Liver (tissue), 9 donors: ENCODE results near the gene MAPKAP1. TPM values are rescaled to one million over a fixed set of nuclear protein-coding genes. Genes with fewer than 3 reads are reported as not detected.

Source experiments
- DNase-seq: peaks from one replicate; pipeline ENCODE4 v3.0.0-alpha.2; 2017; ENCODE audit warnings: low spot score
- H3K27ac ChIP-seq, 2 donors: one replicate each; pipeline ENCODE4 v1.7.0; 2013; ENCODE audit warnings: inconsistent platforms in 2 of 2, low read length in 2 of 2, control low read depth in 1 of 2, low read depth in 1 of 2, mild to moderate bottlenecking in 1 of 2
- H3K27me3 ChIP-seq, 4 donors: one replicate each; pipeline versions ENCODE4 v1.6.1 to v1.7.0; 2013; ENCODE audit warnings: low read length in 3 of 4, inconsistent platforms in 1 of 4, mild to moderate bottlenecking in 1 of 4, moderate library complexity in 1 of 4; ENCODE audit not compliant: control insufficient read depth in 4 of 4, insufficient read depth in 4 of 4
- H3K36me3 ChIP-seq, 4 donors: one replicate each; pipeline versions ENCODE4 v1.6.1 to v1.7.0; 2013; ENCODE audit warnings: low read length in 3 of 4, mild to moderate bottlenecking in 3 of 4, low read depth in 1 of 4, moderate library complexity in 1 of 4; ENCODE audit not compliant: control insufficient read depth in 4 of 4, insufficient read depth in 3 of 4
- H3K4me1 ChIP-seq, 4 donors: one replicate each; pipeline versions ENCODE4 v1.6.1 to v1.7.0; 2013; ENCODE audit warnings: low read length in 3 of 4, mild to moderate bottlenecking in 3 of 4, moderate library complexity in 1 of 4; ENCODE audit not compliant: control insufficient read depth in 4 of 4, insufficient read depth in 4 of 4
- H3K4me3 ChIP-seq, 3 donors: one replicate each; pipeline versions ENCODE4 v1.6.1 to v1.7.0; 2013; ENCODE audit warnings: low read length in 3 of 3, control low read depth in 1 of 3, low read depth in 1 of 3, mild to moderate bottlenecking in 1 of 3
- H3K9ac ChIP-seq, 2 donors: one replicate each; pipeline ENCODE4 v1.7.0; 2013; ENCODE audit warnings: low read length in 2 of 2, mild to moderate bottlenecking in 2 of 2, moderate library complexity in 2 of 2, control low read depth in 1 of 2, low read depth in 1 of 2
- H3K9me3 ChIP-seq, 4 donors: one replicate each; pipeline versions ENCODE4 v1.6.1 to v1.7.0; 2013; ENCODE audit warnings: low read length in 3 of 4; ENCODE audit not compliant: control insufficient read depth in 4 of 4
- EGR1 ChIP-seq, 2 donors: IDR thresholded peaks; 2 replicates each; pipeline ENCODE4 v1.6.1; 2016 to 2018; ENCODE audit warnings: antibody characterized with exemption in 2 of 2, low read depth in 2 of 2
- FOXA1 ChIP-seq: IDR thresholded peaks from 2 replicates; pipeline ENCODE4 v1.6.1; 2016; ENCODE audit warnings: antibody characterized with exemption
- FOXA2 ChIP-seq: IDR thresholded peaks from 2 replicates; pipeline ENCODE4 v1.6.1; 2016; ENCODE audit warnings: antibody characterized with exemption
- GABPA ChIP-seq, 2 donors: IDR thresholded peaks in 1 of 2; conservative IDR thresholded peaks in 1 of 2; 2 replicates each; pipeline ENCODE4 v1.6.1; 2016; ENCODE audit warnings: antibody characterized with exemption in 2 of 2, mild to moderate bottlenecking in 1 of 2, moderate library complexity in 1 of 2
- HNF4A ChIP-seq, 2 donors: conservative IDR thresholded peaks; 2 replicates each; pipeline ENCODE4 v1.6.1; 2016; ENCODE audit warnings: antibody characterized with exemption in 2 of 2, mild to moderate bottlenecking in 2 of 2
- HNF4G ChIP-seq: IDR thresholded peaks from 2 replicates; pipeline ENCODE4 v1.6.1; 2016; ENCODE audit warnings: antibody characterized with exemption
- JUND ChIP-seq, 2 donors: IDR thresholded peaks; 2 replicates each; pipeline ENCODE4 v1.6.1; 2016; ENCODE audit warnings: antibody characterized with exemption in 2 of 2
- NR2F2 ChIP-seq: IDR thresholded peaks from 2 replicates; pipeline ENCODE4 v1.6.1; 2016; ENCODE audit warnings: antibody characterized with exemption
- RAD21 ChIP-seq, 2 donors: IDR thresholded peaks; 2 replicates each; pipeline ENCODE4 v1.6.1; 2016; ENCODE audit warnings: antibody characterized with exemption in 2 of 2, mild to moderate bottlenecking in 2 of 2
- RXRA ChIP-seq, 2 donors: IDR thresholded peaks; 2 replicates each; pipeline ENCODE4 v1.6.1; 2017 to 2018; ENCODE audit warnings: antibody characterized with exemption in 2 of 2, mild to moderate bottlenecking in 1 of 2
- SP1 ChIP-seq: IDR thresholded peaks from 2 replicates; pipeline ENCODE4 v1.6.1; 2018; ENCODE audit warnings: antibody characterized with exemption, mild to moderate bottlenecking
- TAF1 ChIP-seq: conservative IDR thresholded peaks from 2 replicates; pipeline ENCODE4 v1.6.1; 2016; ENCODE audit warnings: antibody characterized with exemption, mild to moderate bottlenecking
- YY1 ChIP-seq: IDR thresholded peaks from 2 replicates; pipeline ENCODE4 v1.6.1; 2016; ENCODE audit warnings: antibody characterized with exemption, mild to moderate bottlenecking
- WGBS: extraction: QIAGEN DNeasy Blood & Tissue Kit; methylation state at CpG from one replicate; pipeline ENCODE4 v1.1.7; 2013; 5-methylcytosine and 5-hydroxymethylcytosine counted together
- polyA plus RNA-seq, 2 donors: library from polyadenylated mRNA; stranded (reverse) in 1 of 2; unstranded in 1 of 2; fragments of 200-250 nt in 1 of 2; fragments of >200 nt in 1 of 2; fragmentation: Nextera tagmentation in 1 of 2; extraction: Ambion mirVana in 1 of 2; gene quantifications; one replicate each; pipeline versions ENCODE4 v1.2.1 to v1.2.3, GENCODE V29; 2013 to 2015
- total RNA-seq, 2 donors: library from RNA; depleted of rRNA; stranded (reverse); fragments of >200 nt; gene quantifications; one replicate each; pipeline ENCODE4 v1.2.3, GENCODE V29; 2014
- TF ChIP-seq, protein P1 (sequence below): IDR thresholded peaks from 2 replicates; pipeline ENCODE4 v1.6.1; 2016; ENCODE audit warnings: antibody characterized with exemption
- TF ChIP-seq, protein P2 (sequence below): IDR thresholded peaks from 2 replicates; pipeline ENCODE4 v1.6.1; 2016; ENCODE audit warnings: antibody characterized with exemption
- TF ChIP-seq, protein P3 (sequence below): IDR thresholded peaks from 2 replicates; pipeline ENCODE4 v1.6.1; 2016; ENCODE audit warnings: antibody characterized with exemption, mild to moderate bottlenecking
- TF ChIP-seq, protein P4 (sequence below): IDR thresholded peaks from 2 replicates; pipeline ENCODE4 v1.6.1; 2016; ENCODE audit warnings: antibody characterized with exemption
- TF ChIP-seq, protein P5 (sequence below): fragments of 150-350 bp; IDR thresholded peaks from 2 replicates; pipeline ENCODE4 v1.5.1; 2017; ENCODE audit warnings: improper control_type of control experiment, low read depth, low read length; ENCODE audit not compliant: missing input control
- donor health status: healthy.
- donor health status: healthy.
- donor health status: healthy.
- donor health status: healthy.
- donor health status: healthy.

Gene MAPKAP1
- total and polyA plus RNA-seq, 4 donors = 23.6 to 55.9 (median 32.7) TPM

DNA sequence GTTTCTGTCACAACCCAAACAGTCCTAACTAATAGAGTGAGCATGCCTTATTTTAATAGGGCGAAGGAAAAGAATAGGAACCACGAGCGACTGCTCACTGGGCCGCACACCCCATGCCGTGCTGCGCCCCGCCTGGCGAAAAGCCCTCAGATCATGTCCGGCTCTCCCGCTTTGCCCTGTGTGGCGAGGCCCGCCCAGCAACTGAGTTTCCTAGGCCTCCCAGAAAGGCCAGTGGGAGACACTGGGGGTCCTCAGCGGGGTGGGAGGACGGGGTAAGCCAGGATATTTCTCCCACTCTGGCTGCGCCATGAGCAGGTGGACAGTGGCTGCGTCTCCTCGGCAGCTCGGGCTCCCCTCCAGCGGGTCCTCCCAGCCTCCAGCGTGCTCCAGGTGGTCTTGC is 307.3 kb downstream of the MAPKAP1 start:
- Histone ChIP-seq H3K9me3 (no peaks in the 10 kb centered on the region), H3K27me3 (no peaks in the 10 kb centered on the region), H3K9ac (no peak overlapping the region), H3K27ac (no peak overlapping the region), H3K4me3 (no peak overlapping the region), H3K36me3 (no peaks in the 10 kb centered on the region), H3K4me1 (no peaks in the 10 kb centered on the region)
- TF ChIP-seq YY1 = no peak
- no peak for TF ChIP-seq NR2F2
- TF ChIP-seq, protein P1, sequence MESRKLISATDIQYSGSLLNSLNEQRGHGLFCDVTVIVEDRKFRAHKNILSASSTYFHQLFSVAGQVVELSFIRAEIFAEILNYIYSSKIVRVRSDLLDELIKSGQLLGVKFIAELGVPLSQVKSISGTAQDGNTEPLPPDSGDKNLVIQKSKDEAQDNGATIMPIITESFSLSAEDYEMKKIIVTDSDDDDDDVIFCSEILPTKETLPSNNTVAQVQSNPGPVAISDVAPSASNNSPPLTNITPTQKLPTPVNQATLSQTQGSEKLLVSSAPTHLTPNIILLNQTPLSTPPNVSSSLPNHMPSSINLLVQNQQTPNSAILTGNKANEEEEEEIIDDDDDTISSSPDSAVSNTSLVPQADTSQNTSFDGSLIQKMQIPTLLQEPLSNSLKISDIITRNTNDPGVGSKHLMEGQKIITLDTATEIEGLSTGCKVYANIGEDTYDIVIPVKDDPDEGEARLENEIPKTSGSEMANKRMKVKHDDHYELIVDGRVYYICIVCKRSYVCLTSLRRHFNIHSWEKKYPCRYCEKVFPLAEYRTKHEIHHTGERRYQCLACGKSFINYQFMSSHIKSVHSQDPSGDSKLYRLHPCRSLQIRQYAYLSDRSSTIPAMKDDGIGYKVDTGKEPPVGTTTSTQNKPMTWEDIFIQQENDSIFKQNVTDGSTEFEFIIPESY = no peak
- no peak for TF ChIP-seq FOXA1
- no peak for TF ChIP-seq RAD21 (IDR thresholded peaks at IDR 0.05)
- TF ChIP-seq RXRA (IDR thresholded peaks at IDR 0.05) = no peak
- TF ChIP-seq, protein P2, sequence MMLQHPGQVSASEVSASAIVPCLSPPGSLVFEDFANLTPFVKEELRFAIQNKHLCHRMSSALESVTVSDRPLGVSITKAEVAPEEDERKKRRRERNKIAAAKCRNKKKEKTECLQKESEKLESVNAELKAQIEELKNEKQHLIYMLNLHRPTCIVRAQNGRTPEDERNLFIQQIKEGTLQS = no peak
- no peak for TF ChIP-seq GABPA (IDR thresholded peaks at IDR 0.05 in 1 of 2, conservative IDR thresholded peaks at IDR 0.05 in 1 of 2)
- TF ChIP-seq JUND (IDR thresholded peaks at IDR 0.05) = no peak
- TF ChIP-seq, protein P3, sequence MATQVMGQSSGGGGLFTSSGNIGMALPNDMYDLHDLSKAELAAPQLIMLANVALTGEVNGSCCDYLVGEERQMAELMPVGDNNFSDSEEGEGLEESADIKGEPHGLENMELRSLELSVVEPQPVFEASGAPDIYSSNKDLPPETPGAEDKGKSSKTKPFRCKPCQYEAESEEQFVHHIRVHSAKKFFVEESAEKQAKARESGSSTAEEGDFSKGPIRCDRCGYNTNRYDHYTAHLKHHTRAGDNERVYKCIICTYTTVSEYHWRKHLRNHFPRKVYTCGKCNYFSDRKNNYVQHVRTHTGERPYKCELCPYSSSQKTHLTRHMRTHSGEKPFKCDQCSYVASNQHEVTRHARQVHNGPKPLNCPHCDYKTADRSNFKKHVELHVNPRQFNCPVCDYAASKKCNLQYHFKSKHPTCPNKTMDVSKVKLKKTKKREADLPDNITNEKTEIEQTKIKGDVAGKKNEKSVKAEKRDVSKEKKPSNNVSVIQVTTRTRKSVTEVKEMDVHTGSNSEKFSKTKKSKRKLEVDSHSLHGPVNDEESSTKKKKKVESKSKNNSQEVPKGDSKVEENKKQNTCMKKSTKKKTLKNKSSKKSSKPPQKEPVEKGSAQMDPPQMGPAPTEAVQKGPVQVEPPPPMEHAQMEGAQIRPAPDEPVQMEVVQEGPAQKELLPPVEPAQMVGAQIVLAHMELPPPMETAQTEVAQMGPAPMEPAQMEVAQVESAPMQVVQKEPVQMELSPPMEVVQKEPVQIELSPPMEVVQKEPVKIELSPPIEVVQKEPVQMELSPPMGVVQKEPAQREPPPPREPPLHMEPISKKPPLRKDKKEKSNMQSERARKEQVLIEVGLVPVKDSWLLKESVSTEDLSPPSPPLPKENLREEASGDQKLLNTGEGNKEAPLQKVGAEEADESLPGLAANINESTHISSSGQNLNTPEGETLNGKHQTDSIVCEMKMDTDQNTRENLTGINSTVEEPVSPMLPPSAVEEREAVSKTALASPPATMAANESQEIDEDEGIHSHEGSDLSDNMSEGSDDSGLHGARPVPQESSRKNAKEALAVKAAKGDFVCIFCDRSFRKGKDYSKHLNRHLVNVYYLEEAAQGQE = no peak
- no peak for TF ChIP-seq SP1
- no peak for TF ChIP-seq FOXA2
- TF ChIP-seq, protein P4, sequence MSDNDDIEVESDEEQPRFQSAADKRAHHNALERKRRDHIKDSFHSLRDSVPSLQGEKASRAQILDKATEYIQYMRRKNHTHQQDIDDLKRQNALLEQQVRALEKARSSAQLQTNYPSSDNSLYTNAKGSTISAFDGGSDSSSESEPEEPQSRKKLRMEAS = no peak
- TF ChIP-seq EGR1 (IDR thresholded peaks at IDR 0.05; ENCODE audit: low read depth in 2 of 2) = no peak
- TF ChIP-seq HNF4A (conservative IDR thresholded peaks at IDR 0.05) = no peak
- TF ChIP-seq TAF1 = no peak
- TF ChIP-seq, protein P5, sequence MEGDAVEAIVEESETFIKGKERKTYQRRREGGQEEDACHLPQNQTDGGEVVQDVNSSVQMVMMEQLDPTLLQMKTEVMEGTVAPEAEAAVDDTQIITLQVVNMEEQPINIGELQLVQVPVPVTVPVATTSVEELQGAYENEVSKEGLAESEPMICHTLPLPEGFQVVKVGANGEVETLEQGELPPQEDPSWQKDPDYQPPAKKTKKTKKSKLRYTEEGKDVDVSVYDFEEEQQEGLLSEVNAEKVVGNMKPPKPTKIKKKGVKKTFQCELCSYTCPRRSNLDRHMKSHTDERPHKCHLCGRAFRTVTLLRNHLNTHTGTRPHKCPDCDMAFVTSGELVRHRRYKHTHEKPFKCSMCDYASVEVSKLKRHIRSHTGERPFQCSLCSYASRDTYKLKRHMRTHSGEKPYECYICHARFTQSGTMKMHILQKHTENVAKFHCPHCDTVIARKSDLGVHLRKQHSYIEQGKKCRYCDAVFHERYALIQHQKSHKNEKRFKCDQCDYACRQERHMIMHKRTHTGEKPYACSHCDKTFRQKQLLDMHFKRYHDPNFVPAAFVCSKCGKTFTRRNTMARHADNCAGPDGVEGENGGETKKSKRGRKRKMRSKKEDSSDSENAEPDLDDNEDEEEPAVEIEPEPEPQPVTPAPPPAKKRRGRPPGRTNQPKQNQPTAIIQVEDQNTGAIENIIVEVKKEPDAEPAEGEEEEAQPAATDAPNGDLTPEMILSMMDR = no peak
- TF ChIP-seq HNF4G = no peak
- WGBS = 95% methylated on average over 20 of the region's 20 CpGs
- DNase-seq = no peak

DNA sequence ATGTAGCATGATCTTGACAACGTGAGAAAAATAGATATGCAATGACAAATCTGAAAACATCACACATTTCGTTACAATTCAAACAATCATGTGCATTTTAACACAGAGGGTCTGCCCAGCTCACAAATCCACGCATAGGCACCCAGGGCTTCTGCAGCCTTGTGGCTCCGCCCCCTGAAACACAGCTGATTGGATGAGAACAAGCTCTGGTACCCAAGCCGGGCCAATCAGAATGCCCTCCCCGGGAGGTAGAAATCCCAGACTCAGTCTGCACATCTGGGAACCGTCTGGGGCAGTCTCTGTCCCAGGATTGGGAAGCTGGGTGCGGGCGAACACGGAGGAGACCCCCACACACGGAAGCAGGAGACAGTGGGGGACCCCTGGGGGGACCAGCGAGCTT is 307.8 kb downstream of the MAPKAP1 start:
- no peaks in the 10 kb centered on the region for H3K4me1 ChIP-seq
- no peaks in the 10 kb centered on the region for H3K36me3 ChIP-seq
- TF ChIP-seq, protein P3 = no peak
- no peak for TF ChIP-seq HNF4A (conservative IDR thresholded peaks at IDR 0.05)
- TF ChIP-seq, protein P4 = no peak
- TF ChIP-seq EGR1 (IDR thresholded peaks at IDR 0.05; ENCODE audit: low read depth in 2 of 2) = no peak
- no peak for TF ChIP-seq FOXA1
- TF ChIP-seq TAF1 = no peak
- no peak for TF ChIP-seq RAD21 (IDR thresholded peaks at IDR 0.05)
- no peak overlapping the region for H3K4me3 ChIP-seq
- H3K27ac ChIP-seq = no peak overlapping the region
- no peaks in the 10 kb centered on the region for H3K9me3 ChIP-seq
- no peak overlapping the region for H3K9ac ChIP-seq
- 95% methylated on average over 12 of the region's 12 CpGs for WGBS
- DNase-seq = no peak
- H3K27me3 ChIP-seq = no peaks in the 10 kb centered on the region
